Neural progenitor cell (in vitro differentiated cells): Measurements from ENCODE around the gene CAMK2A.

Source experiments
- EZH2 ChIP-seq: fragments of 200-600 bp; sonication (generic); IDR thresholded peaks from 2 replicates; pipeline ENCODE4 v1.6.1; 2017; ENCODE audit warnings: antibody characterized with exemption, mild to moderate bottlenecking, moderate library complexity
- TF ChIP-seq, protein P1 (sequence below): fragments of 200-600 bp; sonication (generic); IDR thresholded peaks from 2 replicates; pipeline ENCODE4 v1.5.1; 2017; ENCODE audit warnings: antibody characterized with exemption, mild to moderate bottlenecking

DNA sequence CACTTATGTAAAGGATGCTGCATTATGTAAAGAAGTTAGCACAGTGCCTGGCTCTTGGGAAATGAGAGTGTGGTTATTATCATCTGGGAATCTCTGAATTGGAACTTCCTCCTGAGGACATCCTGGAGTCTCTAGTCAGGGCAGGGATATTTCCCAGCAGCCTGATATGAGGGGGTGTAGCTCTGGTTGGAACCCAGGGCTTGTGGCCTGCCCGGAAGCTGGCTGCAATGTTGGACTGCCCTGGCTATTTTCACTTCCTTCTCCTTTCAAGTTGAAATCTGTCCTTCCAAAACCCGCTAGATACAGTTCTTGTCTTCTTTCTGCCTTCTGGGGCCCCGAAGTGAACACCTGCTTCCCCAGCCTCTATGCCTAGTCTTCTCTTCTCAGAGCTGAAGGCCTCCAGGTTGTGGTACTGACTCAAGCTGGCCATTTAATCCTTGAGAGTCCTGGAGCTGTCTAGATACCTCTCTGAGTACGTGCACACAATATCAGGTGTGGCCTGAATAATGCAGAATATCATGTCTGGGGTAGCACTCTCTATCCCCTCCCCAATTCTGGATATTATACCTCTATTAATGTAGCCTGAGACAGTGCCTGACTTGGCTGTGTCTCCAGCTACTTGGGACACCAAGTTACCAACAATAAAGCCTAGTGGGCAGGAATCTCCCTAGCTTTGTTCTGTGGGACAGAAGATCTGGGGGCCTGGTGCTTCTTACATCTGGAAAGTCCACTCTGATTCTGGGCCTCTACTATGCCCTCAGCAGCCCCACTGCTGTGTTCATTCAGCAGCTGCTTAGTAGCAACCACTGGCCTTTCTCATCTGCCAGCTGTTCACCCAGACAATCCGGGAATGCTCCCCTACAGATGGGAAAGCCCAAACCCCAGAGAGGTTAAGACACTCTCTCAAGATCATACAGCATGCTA is 54.7 kb downstream of the CAMK2A start:
- TF ChIP-seq, protein P1, sequence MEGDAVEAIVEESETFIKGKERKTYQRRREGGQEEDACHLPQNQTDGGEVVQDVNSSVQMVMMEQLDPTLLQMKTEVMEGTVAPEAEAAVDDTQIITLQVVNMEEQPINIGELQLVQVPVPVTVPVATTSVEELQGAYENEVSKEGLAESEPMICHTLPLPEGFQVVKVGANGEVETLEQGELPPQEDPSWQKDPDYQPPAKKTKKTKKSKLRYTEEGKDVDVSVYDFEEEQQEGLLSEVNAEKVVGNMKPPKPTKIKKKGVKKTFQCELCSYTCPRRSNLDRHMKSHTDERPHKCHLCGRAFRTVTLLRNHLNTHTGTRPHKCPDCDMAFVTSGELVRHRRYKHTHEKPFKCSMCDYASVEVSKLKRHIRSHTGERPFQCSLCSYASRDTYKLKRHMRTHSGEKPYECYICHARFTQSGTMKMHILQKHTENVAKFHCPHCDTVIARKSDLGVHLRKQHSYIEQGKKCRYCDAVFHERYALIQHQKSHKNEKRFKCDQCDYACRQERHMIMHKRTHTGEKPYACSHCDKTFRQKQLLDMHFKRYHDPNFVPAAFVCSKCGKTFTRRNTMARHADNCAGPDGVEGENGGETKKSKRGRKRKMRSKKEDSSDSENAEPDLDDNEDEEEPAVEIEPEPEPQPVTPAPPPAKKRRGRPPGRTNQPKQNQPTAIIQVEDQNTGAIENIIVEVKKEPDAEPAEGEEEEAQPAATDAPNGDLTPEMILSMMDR = no peak
- no peak for TF ChIP-seq EZH2
